Gastrocnemius medialis (tissue), 4 donors: ENCODE results near the gene TMEM79.

Source experiments
- POLR2A ChIP-seq, 2 donors: fragments of 450-650 bp; IDR thresholded peaks; one replicate each; pipeline ENCODE4 v1.6.1; 2017; ENCODE audit warnings: antibody characterized with exemption in 2 of 2, mild to moderate bottlenecking in 2 of 2, moderate library complexity in 2 of 2
- TF ChIP-seq, protein P1 (sequence below), 5 experiments: fragments of 450-650 bp in 3 of 5; fragments of 200-600 bp in 2 of 5; sonication (generic) in 2 of 5; IDR thresholded peaks in 4 of 5; conservative IDR thresholded peaks in 1 of 5; 1 replicate in 4 of 5; 2 replicates in 1 of 5; pipeline ENCODE4 v1.5.1; 2016 to 2019; ENCODE audit warnings: antibody characterized with exemption in 5 of 5, mild to moderate bottlenecking in 3 of 5, moderate library complexity in 3 of 5

DNA sequence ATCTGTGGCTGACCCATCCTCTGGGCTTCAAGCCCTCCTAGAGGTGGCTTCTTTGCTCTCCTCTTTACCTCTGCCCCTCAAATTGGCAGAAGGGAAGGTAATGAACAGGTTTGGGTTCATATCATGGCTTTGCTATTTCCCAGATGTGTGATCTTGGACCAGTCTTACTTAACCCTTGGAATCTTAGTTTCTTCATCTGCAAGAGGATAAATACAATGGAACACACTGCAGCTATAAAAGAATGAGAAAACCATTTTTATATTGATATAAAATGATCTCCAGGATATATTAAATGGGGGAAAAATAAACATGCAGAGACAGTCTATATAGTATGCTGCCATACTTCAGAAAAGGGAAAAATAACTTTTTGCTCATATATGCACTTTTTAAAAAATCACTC lies 5.7 kb downstream of the TMEM79 start:
- TF ChIP-seq, protein P1, sequence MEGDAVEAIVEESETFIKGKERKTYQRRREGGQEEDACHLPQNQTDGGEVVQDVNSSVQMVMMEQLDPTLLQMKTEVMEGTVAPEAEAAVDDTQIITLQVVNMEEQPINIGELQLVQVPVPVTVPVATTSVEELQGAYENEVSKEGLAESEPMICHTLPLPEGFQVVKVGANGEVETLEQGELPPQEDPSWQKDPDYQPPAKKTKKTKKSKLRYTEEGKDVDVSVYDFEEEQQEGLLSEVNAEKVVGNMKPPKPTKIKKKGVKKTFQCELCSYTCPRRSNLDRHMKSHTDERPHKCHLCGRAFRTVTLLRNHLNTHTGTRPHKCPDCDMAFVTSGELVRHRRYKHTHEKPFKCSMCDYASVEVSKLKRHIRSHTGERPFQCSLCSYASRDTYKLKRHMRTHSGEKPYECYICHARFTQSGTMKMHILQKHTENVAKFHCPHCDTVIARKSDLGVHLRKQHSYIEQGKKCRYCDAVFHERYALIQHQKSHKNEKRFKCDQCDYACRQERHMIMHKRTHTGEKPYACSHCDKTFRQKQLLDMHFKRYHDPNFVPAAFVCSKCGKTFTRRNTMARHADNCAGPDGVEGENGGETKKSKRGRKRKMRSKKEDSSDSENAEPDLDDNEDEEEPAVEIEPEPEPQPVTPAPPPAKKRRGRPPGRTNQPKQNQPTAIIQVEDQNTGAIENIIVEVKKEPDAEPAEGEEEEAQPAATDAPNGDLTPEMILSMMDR (IDR thresholded peaks at IDR 0.05 in 4 of 5, conservative IDR thresholded peaks at IDR 0.05 in 1 of 5), result no peak
- no peak for TF ChIP-seq POLR2A (IDR thresholded peaks at IDR 0.05)
